ENCODE results near the gene ARMC6.
A peak's percentile ranks its signal among the peaks of the same experiment; 100 is the strongest.
"Not testable (repeated sequence)": the region's sequence is repeated elsewhere in the genome, so short reads cannot be mapped to it uniquely, and the experiment has no call there.

ARMC6 gene

DNA sequence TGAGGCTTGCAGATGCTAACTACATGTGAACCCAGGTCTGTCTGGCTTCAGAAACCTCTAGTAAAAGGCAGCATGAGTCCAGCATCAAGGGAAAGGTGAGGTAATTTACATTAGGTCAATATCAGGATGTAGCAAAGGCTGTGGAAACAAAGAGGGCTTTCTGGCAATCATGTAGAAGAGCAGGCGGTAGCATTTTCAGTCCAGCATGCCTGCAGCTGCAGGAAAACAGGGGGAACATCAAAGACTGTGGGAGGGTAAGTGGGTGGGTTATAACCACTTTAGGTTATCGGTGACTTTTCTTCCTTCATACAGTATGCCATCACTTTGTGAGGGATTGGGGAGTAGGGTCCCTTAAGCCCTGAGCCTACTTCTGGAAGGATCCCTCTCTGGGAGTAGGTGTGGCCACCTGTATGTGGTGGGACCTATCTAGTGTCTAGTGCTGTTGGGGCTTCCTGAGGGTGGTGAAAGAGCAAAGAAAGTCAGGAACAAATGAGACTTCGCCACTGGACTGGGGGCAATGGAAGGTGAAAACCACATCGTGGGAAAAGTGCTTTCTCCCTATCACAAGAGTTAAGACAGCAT, 10.9 kb upstream of the ARMC6 start:
- DNase-seq (ENCODE audit: low read depth in 2 of 2) = no peak

DNA sequence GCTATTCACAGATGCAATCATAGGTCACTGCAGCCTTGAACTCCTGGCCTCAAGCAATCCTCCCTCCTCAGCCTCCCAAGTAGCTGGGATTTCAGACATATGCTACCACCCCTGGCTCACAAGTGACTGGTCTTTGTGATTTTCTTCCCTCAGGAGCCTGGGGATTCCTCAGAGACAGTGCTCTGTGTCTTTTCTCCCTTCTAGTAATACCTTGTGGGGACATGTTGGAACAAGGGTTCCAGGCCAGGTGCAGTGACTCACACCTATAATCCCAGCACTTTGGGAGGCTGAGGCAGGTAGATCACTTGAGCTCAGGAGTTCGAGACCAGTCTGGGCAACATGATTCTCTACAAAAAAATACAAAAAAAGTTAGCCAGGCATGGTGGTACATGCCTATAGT, 10.0 kb upstream of the ARMC6 start:
- DNase-seq (ENCODE audit: low read depth in 2 of 2) = not testable (repeated sequence)

DNA sequence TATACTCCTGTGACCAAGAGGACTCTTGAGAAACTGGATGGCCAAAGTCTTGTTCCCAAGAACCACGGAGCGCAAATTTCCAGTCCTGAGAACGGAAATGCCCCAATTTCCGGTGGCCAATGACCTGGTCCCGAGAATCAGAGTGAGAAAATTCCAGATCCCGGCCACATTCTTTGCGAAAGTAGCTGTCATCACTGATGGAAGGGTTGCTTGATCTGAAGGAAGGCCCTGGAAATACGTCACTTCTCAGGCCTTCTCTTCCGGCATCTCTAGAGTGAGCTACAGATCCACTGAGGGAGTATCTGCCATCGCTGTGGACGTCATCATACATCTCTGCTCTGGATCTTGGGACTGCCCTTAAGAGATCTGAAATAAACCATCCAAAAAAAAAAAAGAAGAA, 7.5 kb upstream of the ARMC6 start:
- DNase-seq (ENCODE audit: low read depth in 2 of 2) = no peak

DNA sequence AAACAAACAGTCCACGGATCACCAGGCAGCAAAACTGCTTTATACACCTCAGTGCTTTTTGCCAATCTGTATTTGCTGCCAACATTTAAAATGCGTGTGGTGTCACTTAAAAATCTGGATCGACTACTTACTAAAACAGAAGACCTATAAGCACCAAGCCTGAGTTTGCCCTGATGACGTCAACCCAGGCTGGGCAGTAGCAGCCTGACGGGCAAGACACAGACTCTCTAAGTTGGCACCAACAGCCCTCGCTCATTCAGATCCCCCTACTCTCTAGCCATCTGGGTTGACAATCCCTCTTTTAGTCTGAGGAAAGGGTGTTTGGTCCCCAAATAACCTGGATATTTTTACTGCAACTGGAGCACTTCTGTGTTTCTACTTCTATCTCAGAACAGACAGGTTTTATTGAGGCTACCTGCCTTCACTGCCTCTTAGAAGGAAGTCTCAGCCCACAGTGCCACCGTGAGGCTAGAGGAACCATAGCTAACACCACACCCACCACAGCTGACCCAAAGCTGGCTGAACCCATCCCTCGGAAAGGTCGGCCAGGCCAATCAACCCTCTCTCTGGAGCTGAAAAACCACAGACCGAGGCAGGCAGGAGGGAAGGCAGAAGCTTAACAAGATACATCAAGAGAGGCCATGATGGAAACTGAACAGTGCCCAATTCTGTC, 7.0 kb upstream of the ARMC6 start:
- no peak for DNase-seq (ENCODE audit: low read depth in 2 of 2)

DNA sequence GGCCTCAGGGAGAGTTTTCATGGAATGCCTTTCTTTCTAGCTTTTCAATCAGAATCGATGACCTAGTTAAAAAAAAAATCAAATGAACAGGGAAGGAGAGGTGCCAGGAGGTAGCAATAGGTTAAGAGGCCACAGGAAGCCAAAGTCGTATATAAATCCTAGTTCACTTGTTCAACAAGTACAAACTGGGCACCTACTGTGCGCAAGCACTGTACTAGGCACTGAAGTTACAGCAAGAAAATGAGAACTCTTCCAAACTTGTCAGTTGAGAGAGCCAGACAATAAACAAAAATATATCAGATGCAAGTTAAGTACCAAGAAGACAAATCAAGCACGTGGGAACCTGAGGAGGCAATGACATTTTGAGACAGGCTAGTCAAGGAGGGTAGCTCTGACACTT, 6.2 kb upstream of the ARMC6 start:
- no peak for DNase-seq (ENCODE audit: low read depth in 2 of 2)

DNA sequence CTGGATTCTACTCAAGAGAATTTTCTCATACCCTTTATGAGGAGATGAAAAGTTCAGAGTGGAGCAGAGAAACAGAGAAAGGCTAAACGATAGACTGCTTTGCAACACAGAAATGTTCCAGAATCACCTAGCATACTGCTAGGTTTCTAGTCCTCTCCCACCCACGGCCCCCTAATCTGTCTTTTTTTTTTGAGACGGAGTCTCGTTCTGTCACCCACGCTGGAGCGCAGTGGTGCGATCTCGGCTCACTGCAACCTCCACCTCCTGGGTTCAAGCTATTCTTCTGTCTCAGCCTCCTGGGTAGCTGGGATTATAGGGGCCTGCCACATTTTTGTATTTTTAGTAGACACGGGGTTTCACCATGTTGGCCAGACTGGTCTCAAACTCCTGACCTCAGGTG, 4.9 kb upstream of the ARMC6 start:
- no peak for DNase-seq (ENCODE audit: low read depth in 2 of 2)

DNA sequence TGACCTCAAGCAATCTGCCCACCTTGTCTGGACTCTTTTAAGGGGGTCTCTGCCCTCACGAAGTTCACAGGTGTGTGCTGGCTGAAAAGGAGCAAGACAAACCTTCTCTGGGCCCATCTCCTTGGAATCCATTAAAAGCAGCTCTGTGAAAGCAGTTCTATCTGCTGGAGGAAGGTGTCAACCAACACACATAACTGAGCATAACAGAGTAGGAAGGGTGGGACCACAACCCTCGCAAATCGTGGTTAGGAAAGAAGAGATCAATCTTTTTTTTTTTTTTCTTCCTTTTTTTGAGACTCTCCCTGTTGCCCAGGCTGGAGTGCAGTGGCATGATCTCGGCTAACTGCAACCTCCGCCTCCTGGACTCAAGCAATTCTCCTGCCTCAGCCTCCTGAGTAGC, 1.5 kb upstream of the ARMC6 start:
- no peak for DNase-seq (ENCODE audit: low read depth in 2 of 2)

DNA sequence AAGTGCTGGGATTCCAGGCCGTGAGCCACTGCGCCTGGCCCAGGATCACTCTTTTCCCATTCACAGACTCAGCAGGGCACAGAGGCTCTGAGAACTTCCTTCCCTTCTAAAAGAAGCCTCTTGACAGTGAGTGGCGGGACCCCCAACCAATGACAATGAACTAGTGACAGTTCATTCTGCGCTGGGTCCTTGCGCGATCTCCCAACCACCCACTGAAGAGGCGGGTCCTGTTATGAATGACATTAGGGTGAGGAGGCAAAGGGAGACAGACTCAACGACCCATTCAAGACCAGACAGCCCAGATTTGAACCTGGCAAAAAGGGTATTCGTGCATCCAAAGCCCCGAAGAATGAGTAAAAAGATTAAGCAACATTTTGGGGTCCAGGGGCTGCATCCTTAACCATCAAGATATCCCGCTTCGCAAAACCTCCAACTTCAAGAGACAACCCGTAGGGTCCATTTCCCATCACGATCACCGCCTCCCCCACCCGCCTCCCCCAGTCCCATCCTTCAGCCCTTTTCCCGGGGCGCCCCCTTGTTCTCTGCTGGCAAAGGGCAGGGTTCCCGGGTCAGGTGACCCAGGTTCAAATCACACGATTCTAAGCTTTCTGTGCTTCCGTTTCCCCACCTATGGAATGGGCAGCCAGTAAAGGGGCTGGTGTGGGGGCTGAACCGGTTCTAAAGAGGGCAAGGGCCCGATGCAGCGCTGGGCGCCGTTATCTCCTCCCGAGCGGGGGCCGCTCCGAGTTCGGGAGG, 805 bp upstream of the ARMC6 start:
- peak; percentile 82 to 83 for DNase-seq (ENCODE audit: low read depth in 2 of 2)

DNA sequence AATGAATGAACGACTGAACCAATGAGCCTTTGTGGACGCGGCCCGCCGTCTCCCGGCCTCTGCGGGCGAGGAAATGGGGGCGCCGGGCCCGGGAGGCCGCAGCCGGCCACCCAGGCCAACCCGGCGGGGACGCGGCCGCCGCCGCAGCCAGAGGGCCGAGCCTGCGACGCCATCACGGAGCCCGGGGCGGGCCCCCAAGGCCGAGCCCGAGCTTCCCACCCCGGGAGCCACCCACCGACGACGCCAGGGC, 302 bp upstream of the ARMC6 start:
- DNase-seq (ENCODE audit: low read depth in 2 of 2) = no peak

DNA sequence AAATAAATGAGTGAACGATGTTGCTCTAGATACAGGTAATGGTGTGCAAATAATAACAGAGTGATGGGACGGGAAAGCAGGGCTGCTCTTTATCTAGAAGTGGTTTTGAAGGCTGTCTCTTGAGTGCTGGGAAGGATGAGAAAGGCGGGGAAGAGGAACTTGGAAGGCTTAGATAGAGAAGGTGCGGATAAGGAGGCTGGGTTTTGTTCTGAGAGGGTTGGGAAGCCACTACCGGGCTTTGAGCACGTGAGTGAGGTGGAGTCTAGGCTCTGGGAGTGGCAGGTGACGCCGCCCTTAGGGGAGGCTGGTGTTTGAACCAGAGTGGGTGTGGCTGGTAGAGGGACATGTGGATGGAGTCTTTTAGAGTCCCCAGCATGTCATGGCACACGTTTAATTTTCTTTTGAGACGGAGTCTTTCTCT, 811 bp downstream of the ARMC6 start:
- peak; percentile 60 to 75 for DNase-seq (ENCODE audit: low read depth in 2 of 2)

DNA sequence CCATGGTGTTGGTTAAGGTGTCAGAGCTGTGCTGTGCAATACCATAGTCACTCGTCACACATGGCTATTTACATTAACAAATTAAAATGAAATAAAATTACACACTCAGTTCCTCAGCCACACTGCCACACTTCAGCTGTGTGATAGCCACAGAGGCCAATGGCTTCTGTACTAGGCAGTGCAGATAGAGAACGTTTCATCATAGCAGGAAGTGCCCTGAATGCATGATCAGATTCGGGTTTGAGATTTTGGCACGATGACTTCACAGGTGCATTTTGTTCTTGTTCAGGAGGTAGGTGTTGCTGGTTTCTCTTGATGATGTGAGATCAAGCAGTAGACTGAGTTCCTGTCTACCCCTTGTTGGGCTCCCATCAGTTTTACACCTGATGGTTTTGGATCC, 6.5 kb downstream of the ARMC6 start:
- DNase-seq (ENCODE audit: low read depth in 2 of 2) = no peak

DNA sequence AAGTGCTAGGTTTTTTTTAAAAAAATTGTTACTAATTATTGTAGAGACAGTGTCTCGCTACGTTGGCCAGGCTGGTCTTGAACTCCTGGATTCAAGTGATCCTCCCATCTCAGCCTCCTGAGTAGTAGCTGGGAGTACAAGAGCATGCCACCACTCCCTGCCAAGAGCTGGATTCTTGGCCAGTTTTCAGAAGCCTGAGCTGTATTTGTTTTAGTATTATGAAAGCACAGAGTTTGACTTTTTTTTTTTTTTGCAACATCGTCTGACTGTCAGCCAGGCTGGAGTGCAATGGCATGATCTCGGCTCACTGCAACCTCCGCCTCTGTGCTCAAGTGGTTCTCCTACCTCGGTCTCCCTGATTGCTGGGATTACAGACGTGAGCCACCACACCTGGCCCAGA, 7.0 kb downstream of the ARMC6 start:
- no peak for DNase-seq (ENCODE audit: low read depth in 2 of 2)

DNA sequence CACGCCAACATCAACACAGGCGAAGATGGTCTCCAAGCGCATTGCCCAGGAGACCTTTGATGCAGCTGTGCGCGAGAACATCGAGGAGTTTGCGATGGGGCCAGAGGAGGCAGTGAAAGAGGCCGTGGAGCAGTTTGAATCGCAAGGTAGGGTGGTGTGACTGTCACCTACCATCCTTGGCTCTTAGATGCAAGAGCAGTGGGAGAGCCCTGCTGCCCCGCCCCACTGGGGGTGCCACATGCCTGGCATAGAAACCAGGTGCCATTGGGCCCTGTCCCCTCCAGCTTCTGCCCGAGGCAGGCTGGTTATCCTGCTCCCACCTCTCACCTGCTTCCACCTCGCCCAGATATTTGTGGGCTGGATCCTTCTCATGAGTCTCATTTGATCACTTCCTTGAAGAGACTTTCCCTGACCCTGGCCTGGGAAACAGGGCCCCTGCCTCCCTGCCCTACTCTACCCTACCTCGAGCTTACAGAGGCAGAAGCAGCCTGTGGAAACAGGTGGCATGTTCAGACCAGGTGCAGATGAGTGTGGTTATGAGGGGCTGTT, 9.4 kb downstream of the ARMC6 start:
- no peak for DNase-seq (ENCODE audit: low read depth in 2 of 2)

DNA sequence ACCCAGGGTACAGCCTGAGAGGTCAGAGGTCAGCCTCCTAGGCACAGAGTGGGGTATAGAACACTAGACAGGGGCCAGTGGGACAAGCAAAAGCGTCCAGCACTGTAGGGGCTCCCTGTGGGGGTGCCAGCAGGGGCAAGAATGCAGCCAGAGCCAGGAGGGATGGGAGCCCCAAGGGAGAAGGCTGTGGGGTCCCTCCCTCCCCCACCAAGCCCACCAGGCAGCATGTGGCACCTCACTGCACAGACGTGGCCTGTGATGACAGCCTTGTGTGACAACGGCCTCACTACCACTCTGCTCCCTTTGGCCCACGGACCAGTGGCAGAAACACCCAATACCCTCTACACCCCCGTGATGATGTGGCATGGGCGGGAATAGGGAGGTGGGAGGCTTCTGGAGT, 10.1 kb downstream of the ARMC6 start:
- no peak for DNase-seq (ENCODE audit: low read depth in 2 of 2)

DNA sequence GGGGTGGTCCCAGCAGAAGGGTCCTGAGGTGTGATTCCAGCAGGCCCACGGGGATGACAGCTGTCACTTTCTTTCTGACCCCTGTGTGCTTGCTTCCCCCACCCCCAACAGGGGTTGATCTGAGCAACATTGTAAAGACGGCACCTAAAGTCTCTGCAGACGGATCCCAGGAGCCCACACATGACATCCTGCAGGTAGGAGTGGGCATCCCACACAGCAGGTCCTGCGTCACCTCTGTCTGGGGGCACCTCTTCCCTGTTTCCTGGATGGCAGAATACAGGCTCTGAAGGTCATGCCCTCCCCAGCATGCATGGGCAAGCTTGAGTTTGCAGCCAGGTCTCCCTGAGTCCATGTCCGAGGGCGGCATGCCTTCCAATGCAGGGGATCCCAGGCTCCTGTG, 10.5 kb downstream of the ARMC6 start:
- no peak for DNase-seq (ENCODE audit: low read depth in 2 of 2)

DNA sequence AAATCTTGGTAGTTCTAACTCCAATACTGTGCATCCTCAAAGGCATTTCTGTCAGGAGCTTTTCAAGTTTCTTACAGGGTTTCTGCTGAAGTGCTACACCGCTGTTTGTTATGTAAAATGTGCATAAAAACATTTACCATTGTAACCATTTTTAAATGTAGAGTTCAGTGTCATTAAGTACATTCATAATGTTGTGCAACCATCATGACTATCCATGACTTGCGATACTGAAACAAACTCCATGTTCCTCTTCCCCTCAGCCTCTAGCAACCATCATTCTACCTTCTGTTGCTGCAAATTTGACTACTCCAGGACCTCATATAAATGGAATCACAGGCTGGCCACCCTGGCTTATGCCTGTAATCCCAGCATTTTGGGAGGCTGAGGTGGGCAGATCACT, 16.0 kb downstream of the ARMC6 start:
- no peak for DNase-seq (ENCODE audit: low read depth in 2 of 2)

DNA sequence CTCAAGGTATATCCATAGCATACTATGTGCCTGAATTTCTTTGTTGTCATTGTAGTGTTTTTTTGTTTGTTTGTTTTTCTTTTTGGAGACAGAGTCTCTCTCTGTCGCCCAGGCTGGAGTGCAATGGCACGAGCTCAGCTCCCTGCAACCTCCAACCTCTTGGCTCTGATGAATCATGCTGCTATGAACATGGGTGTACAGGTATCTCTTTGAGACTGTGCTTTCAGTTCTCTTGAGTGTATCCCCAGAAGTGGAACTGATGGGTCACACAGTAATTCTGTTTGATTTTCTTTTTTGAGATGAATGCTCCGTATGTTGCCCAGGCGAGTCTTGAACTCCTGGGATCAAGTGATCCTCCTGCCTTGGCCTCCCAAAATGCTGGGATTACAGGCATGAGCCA, 16.7 kb downstream of the ARMC6 start:
- no peak for DNase-seq (ENCODE audit: low read depth in 2 of 2)

DNA sequence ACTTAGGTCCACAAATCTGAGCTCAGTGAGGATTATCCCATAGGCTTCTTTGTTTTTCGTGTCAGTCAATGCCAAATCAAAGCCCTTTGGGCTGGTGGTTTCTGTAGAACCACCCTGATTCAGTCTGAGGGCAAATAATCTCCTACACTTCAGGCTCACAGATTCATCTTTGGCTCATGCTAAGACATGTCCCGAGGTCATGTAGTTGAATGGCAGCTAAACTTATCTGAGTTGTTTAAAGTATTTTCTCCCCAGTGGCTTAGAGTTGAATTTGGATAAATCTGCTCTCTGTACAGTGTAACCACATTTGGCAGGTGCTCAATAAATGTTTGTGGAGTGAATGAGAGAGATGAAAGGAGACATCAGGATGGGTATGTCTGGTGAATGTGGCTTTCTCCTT, 17.3 kb downstream of the ARMC6 start:
- no peak for DNase-seq (ENCODE audit: low read depth in 2 of 2)

DNA sequence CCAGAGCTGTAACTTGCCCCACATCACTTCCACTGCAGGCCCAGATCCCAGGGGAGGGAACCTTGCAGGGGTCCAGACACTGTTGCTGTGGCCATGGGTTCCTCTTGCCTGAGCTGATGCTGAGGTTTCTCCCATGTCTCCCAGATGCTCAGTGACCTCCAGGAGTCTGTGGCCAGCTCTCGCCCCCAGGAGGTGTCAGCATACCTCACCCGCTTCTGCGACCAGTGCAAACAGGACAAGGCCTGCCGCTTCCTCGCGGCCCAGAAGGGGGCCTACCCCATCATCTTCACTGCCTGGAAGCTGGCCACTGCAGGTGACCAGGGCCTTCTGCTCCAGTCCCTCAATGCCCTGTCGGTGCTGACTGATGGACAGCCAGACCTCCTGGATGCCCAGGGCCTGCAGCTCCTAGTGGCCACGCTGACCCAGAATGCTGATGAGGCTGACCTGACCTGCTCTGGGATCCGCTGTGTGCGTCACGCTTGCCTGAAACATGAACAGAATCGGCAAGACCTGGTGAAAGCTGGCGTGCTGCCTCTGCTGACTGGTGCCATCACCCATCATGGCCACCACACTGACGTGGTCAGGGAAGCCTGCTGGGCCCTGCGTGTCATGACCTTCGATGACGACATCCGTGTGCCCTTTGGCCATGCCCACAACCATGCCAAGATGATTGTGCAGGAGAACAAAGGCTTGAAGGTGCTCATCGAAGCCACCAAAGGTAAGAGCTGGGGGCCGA, 18.2 kb downstream of the ARMC6 start:
- DNase-seq (ENCODE audit: low read depth in 2 of 2) = no peak

DNA sequence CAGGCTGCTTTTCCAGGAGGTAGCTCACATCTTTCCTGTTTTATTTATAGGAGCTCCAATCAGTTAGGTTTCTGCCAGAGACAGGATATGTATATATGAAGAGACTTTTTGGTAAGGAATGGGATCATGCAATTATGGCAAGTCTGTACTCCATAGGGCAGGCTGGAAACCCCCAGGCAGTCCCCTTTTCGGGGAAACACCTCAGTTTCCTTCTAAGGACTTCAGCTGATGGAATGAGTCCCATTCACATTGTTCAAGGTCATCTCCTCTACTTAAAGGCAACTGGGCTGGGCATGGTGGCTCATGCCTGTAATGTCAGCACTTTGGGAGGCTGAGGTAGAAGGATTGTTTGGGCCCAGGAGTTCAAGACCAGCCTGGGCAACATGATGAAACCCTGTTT, 19.5 kb downstream of the ARMC6 start:
- no peak for DNase-seq (ENCODE audit: low read depth in 2 of 2)

DNA sequence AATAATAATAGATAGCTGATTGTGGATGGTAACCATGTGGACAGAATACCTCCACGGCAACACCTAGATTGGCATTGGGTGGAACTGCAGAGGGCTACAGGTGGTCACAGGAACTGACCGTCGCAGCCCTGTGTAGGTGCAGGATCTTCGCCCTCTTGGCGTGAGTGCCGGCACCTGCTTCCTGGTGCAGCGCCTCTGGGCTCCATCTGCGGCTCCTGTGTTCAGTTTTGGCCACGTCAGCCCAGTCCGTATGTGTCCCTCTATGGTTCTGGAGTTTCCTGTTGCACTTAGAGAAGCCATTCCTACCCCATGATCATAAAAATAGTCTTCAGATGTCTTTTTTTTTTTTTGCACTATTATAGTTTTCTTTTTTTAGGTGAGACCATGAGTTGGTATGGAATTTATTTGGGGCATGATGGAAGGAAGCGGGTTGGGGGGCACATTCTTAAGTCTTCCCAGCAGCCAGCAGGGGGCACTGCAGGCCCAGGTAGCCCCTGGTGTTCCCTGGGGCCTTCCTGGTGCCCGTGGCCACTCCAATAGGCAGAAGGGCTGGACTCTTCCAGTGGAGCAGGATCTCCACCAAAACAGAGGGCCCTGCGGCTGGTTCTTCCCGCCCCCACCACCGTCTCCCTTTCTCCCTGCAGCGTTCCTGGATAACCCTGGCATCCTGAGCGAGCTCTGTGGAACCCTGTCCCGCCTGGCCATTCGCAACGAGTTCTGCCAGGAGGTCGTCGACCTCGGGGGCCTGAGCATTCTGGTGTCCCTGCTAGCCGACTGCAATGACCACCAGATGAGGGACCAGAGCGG, 20.3 kb downstream of the ARMC6 start:
- DNase-seq (ENCODE audit: low read depth in 2 of 2) = peak in 1 of 2 donors; percentile 33

Measured in stimulated activated CD8-positive, alpha-beta memory T cell treated with anti-CD3 and anti-CD28 coated beads, Interleukin-15, amount 100 ng/mL, for 48 hours (primary cell).